HG02759 (cell line): Measurements from ENCODE around the gene CDC42SE2.
"Not testable (repeated sequence)": the region's sequence is repeated elsewhere in the genome, so short reads cannot be mapped to it uniquely, and the experiment has no call there.

Experiments
- ATAC-seq: cut with Tn5 transposase; IDR thresholded peaks from one replicate; pipeline ENCODE4 v1.9.1; 2021; ENCODE audit warnings: mild to moderate bottlenecking, moderate library complexity; ENCODE audit not compliant: unreplicated experiment

The CDC42SE2 gene

DNA sequence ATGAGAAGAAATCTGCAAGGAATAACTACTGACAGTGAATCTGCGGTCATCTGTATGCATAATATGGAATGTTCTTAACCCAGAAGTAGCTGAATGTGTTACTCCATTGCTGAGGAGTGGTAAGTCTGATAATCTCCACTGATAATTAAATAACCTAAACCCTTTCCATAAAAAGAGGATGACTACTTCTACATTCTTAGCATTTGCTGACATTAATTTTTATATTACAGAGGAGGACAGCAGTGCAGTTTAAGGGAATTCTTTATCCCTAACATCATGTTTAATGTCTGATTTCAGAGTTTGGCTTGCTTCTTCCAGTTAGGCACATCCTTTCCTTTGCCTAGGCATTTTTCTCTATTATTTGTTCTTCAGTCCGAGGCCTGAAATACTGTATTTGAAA is 52.2 kb downstream of the CDC42SE2 start:
- ATAC-seq = no peak

DNA sequence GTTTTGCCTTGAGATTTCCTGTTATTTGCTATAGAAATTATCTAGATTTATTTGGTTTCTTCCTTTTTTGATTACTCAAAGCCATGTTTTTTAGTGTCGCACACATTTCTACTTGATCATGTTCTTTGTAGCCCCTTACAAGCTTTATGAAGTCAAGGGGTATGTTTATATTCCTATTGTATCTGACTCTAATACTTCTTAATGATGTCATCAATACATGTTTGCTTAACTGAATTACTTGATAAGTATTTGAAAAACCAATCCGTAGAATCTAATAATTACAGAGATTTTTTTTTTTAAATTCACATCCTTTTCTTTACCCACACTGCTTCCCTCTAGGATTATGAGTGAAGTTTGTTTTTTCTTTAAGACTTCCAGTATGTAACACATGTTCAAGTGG is 53.0 kb downstream of the CDC42SE2 start:
- no peak for ATAC-seq

DNA sequence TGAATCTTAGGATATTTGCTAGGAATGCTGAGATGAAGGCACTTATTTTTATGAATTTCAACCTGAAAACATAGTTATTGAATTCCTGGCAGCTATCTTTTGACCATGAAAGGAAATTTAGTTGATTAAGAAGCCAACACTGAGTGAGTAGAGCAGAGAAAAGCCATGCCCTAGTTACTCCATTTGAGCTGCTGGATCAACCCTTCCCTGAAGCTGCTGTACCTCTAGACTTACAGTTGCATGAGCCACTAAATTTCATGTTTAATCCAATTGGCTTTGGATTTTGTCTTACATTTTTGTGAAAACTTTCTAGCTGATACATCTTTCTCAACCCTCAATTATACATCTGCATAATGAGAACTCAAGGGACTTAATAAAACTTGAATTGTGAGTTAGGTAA is 54.6 kb downstream of the CDC42SE2 start:
- ATAC-seq = no peak

DNA sequence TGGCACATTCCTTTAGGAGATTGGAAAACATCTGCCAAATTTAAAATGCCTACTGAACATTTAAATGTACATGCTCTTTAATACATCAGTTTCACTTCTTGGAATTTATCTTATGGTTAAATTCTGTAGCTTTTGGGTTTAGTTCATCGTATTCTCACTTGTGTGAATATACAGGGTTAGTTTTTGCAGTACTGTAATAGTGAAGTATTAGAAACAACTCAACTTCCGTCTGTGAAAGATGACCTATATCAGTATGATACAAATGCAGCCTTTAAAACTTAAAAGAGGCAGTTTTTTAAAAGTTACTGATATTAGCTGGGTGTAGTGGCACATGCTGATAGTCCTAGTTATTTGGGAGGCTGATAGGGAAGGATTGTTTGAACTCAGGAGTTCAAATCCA is 57.2 kb downstream of the CDC42SE2 start:
- no peak for ATAC-seq

DNA sequence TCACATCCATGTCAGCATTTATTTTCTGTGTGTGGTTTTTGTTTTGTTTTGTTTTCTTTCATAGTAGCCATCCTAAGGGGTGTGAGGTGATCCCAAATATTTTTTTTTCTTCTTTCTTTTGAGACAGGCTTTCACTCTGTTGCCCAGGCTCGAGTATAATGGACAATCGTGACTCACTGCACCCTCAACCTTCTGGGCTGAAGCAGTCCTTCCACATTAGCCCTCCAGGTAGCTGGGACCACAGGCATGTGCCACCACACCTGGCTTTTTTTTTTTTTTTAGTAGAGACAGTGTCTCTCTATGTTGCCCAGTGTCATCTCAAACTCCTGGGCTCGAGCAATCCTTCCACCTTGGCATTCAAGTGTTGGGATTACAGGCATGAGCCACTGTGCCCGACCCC is 59.1 kb downstream of the CDC42SE2 start:
- ATAC-seq = no peak

DNA sequence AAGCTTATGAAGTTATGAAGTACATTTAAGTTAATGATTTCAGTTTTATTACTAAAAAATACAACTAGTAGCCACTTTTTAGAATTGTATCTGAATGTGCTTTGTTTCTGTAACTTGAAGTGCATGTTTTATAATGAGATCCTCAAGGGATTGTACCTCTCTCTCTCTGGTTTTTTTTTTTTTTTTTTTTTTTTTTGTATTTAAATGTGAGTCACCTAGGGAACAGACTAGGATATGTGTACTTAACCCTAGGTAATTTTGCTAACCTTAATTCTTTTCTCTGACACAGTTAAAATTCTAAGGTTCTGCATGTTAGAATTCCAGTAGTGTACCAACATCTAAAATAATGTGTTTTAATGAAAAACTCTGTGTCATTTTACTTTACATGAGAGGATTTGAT is 59.5 kb downstream of the CDC42SE2 start:
- ATAC-seq = no peak

DNA sequence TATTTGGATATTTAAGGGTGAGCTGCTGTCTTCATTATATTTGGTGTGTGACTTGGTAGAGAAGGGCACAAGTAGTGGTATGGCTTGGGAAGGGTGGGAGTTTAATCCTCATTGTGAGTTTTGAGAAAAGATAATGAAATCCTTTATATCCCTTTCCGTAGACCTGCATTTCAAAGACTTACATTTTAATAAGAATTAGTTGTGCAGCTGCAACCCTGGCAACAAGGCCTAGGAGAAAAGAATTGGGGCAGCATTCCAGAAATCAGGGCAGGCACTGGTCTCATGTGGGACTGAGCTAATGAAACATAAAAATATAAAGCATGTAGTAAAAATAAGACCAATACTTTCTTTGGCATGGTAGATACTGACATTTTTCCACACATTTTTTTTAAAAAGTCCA is 60.5 kb downstream of the CDC42SE2 start:
- ATAC-seq = no peak

DNA sequence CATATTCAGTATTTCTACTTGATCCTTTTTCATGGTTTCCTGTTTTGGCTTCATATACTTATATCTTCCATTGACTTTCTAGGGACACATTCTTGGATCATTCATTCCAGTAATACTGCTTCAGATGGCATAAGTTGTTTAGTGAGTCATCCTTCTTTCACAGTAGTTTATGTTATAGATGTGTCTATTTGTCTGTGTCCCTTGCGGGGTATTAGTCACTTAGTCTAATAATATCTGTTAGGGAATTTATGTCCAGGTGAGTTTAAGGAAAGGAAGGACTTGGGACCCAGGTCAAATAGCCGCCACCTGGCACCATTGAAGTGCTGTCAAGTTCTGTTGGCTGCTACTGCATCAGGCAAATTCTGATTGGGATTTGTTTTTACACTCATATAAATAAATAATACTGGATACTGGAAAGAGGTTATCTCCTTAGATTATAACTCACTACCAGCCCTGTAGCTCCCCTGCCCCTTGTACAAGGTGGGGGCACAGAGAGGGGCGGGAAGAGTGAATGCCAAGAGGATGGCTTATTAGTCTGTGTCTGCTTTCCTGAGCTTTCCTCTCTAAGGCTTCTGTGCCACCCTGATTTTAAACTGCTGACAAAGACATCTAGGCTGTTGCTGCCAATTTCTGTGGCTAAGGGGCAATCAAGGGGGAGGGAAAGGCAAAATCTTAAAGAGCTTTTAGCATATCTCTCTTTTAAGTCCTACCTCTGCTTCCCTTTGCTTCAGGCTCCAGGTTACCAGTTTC is 64.9 kb downstream of the CDC42SE2 start:
- ATAC-seq = no peak

DNA sequence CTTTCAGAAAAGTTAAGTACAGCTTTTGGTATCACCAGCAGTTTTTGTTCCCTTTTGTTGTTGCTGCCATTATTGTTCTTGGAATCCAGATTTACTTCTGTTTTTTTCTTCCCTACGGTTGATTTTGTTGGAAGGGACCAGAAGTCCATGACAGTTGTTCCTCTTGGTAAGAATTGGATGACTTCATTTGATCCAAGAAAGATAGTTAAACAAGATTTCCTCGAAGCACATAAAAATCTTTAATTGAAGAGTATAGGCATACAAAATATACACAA is 65.4 kb downstream of the CDC42SE2 start:
- ATAC-seq = no peak

DNA sequence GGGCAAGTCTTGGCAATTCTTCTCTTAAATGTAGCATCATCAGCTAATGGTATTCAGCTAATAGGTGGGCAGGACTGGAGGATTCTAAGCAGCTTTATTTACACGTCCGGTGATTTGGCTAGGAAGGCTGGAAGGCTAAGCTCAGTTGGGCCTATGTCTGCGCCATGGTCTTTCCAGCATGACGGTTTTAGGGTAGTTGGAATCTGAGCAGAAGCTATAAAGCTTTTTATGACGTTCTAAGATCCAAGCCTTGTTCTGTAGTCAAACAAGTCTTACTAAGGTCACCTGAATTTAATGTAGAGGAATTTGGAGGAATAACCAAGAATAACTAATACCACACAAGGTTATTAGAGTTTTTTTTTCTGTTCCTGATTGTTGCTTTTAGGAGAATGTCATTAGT is 66.2 kb downstream of the CDC42SE2 start:
- ATAC-seq = no peak

DNA sequence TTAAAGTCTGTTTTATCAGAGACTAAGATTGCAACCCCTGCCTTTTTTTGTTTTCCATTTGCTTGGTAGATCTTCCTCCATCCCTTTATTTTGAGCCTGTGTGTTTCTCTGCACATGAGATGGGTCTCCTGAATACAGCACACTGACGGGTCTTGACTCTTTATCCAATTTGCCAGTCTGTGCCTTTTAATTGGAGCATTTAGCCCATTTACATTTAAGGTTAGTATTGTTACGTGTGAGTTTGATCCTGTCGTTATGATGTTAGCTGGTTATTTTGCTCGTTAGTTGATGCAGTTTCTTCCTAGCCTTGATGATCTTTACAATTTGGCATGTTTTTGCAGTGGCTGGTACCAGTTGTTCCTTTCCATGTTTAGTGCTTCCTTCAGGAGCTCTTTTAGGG is 71.9 kb downstream of the CDC42SE2 start:
- ATAC-seq = not testable (repeated sequence)

DNA sequence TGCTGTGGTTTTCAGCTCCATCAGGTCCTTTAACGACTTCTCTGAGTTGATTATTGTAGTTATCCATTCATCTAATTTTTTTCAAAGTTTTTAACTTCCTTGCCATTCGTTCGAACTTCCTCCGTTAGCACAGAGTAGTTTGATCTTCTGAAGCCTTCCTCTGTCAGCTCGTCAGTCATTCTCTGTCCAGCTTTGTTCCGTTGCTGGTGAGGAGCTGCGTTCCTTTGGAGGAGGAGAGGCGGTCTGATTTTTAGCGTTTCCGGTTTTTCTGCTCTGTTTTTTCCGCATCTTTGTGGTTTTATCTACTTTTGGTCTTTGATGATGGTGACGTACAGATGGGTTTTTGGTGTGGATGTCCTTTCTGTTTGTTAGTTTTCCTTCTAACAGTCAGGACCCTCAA is 72.9 kb downstream of the CDC42SE2 start:
- ATAC-seq = not testable (repeated sequence)

DNA sequence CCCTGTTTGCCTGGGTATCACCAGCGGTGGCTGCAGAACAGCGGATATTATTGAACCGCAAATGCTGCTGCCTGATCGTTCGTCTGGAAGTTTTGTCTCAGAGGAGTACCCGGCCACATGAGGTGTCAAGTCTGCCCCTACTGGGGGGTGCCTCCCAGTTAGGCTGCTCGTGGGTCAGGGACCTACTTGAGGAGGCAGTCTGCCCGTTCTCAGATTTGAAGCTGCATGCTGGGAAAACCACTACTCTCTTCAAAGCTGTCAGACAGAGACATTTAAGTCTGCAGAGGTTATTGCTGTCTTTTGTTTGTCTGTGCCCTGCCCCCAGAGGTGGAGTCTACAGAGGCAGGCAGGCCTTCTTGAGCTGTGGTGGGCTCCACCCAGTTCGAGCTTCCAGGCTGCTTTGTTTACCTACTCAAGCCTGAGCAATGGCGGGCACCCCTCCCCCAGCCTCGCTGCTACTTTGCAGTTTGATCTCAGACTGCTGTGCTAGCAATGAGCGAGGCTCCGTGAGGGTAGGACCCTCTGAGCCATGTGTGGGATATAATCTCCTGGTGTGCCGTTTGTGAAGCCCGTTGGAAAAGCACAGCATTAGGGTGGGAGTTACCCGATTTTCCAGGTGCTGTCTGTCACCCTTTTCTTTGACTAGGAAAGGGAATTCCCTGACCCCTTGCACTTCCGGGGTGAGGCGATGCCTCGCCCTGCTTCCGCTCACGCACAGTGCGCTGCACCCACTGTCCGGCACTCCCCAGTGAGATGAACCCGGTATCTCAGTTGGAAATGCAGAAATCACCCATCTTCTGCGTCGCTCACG is 73.6 kb downstream of the CDC42SE2 start:
- ATAC-seq = not testable (repeated sequence)

DNA sequence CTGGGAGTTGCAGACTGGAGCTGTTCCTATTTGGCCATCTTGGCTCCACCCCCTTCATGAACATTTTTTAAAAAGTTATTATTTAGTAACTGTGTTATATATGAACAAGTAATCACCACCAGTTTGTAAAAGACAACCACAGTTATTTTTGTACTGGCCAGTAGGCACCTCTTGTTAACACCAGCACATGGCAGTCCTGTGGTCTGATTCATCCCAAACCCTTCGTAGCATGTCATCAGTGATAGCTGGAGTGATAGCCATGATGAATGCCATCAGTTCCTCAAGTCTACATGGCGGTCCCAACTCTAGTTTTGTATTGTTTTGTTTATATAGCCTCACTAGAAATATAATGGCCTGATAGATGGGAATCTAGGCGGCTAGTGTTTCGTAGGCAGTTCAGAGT is 74.2 kb downstream of the CDC42SE2 start:
- no peak for ATAC-seq

DNA sequence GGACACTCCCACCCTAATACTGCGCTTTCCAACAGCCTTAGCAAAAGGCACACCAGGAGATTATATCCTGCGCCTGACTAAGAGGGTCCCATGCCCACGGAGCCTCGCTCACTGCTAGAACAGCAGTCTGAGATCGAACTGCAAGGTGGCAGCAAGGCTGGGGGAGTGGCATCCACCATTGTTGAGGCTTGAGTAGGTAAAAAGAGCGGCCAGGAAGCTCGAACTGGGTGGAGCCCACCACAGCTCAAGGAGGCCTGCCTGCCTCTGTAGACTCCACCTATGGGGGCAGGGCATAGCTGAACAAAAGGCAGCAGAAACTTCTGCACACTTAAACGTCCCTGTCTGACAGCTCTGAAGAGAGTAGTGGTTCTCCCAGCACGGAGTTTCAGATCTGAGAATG is 80.4 kb downstream of the CDC42SE2 start:
- ATAC-seq = not testable (repeated sequence)

DNA sequence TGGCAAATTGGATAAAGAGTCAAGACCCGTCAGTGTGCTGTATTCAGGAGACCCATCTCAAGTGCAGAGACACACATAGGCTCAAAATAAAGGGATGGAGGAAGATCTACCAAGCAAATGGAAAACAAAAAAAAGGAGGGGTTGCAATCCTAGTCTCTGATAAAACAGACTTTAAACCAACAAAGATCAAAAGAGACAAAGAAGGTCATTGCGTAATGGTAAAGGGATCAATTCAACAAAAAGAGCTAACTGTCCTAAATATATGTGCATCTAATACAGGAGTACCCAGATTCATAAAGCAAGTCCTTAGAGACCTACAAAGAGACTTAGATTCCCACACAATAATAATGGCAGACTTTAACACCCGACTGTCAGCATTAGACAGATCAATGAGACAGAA is 82.4 kb downstream of the CDC42SE2 start:
- ATAC-seq = not testable (repeated sequence)

DNA sequence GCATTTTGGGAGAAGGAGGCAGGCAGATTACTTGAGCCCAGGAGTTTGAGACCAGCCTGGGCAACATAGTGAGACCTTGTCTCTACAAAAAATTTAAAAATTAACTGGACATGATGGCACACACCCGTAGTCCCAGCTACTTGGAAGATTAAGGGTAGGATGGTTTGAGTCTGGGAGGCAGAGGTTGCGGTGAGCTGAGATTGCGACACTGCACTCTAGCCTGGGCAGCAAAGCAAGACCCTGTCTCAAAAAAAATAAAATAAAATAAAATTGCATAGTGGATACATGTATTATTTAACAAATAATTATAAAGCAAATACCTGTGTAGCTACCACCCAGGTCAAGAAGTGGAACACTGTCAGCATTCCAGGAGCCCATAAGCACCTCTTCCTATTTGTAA is 90.1 kb downstream of the CDC42SE2 start:
- ATAC-seq = no peak

DNA sequence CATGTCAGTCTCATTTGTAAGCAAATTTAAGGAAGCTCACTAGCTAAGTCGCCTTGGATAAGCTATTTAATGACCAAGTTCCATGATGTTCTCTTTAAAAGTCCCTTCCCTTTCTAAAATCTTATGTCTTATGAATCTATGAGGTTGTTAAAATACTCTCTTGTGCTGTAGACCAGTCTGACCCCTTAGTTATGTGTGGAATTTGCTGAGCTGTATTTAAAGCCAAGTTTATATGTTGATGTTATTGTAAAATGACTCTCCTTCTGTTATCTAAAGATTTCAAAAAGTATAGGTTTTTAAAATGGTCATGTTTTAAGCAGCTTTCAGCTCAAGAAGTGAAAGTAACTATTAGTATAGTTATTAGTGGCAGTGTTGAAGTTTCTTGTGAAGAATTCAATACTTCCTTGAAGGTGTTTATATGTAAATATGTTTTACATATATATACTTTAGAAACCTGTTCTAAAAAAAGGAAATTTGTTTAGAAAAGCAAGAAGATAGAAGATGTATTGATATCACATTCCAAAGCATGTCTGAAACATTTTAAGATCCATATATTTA is 92.2 kb downstream of the CDC42SE2 start:
- no peak for ATAC-seq

DNA sequence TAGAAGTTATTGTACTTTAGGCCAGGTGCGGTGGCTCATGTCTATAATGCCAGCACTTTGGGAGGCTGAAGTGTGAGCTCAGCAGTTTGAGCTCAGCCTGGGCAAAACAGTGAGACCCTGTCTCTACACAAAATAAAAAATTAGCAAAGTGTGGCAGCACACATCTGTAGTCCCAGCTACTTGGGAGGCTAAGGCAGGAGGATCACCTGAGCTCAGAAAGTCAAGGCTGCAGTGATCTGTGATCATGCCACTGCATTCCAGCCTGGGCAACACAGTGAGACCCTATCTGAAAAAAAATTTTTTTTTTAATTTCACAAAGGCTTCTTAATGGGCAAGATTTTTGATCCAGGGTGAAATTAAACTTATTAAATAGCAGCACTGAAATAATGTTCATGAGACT is 92.8 kb downstream of the CDC42SE2 start:
- ATAC-seq = no peak

DNA sequence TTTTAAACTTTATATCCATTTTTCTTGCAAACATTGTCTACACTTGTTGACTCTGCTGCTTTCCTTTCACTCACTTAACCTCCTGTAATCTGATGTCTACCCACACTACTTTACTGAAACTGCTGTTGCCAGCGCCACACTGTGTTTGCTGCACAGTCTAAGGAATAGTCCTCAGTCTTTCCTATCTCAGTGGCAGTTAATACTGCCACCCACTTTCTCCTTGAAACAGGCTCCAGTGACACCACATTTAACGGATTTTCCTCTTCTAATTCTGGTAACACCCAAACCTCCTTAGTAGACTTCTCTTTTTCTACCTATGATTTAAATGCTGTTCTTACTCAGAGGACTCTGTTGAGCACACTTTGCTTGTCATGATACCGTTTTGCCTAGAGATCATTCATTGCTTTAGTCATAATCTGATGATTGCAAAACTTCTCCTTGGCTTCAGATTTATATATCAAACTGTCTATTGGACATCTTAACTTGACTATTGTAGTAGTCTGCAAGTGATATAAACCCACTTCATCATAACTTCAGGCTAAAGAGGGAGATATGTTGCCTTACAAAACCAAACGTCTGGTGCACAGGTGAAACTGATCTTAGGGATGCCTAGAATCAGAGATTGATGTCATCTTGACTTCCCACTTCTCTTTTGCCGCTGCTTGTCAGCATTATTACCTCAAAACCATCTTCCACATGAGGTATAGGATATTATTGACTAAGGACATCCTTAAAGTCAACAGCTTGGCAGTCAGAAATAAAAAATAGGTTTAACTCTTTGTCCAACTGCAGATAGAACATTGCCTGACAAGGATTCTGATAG is 94.1 kb downstream of the CDC42SE2 start:
- peak; percentile 52 for ATAC-seq

DNA sequence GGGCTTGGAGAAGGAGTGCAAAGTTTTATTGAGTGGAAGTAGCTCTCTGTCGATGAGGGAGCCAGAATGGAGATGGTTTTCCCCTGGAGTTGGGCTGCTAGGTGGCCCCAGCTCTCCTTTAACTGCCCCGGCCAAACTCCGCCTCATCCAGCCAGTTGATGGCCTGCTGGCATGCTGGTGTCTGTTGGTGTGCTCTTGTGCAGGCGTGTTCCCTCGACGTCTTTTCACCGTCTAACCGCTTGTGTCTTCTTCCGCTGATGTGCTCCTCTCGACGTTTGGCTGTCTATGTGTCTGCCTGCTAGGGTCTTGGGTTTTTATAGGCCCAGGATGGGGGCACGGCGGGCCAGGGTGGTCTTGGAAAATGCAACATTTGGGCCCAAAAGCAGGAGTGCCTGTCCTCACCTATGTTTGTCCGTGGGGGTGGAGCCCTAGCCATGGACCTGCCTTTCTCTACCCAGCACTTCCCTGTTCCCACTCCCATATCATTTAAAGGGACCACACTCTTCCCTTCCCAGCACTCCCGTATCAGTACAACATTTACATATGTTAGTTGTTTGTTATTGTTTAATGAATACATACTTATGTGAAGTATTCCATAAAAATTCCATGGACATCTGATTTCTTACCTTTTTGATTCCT is 97.9 kb downstream of the CDC42SE2 start:
- ATAC-seq = no peak
